GM21723 (cell line): ENCODE data around the gene ZNF304.
A peak's percentile ranks its signal among the peaks of the same experiment; 100 is the strongest.

ENCODE experiments used
- ATAC-seq: cut with Tn5 transposase; IDR thresholded peaks from one replicate; pipeline ENCODE4 v1.9.1; 2021; ENCODE audit warnings: mild to moderate bottlenecking, moderate library complexity; ENCODE audit not compliant: unreplicated experiment

ZNF304 gene

GRCh38 chr19:57350877-57351805, at the start of gene ZNF304:
Gene ZNF304 (plus strand): TSS chr19:57351271. CDS start chr19:57351665, 394 bp downstream.
- peak; percentile 95 for ATAC-seq

DNA sequence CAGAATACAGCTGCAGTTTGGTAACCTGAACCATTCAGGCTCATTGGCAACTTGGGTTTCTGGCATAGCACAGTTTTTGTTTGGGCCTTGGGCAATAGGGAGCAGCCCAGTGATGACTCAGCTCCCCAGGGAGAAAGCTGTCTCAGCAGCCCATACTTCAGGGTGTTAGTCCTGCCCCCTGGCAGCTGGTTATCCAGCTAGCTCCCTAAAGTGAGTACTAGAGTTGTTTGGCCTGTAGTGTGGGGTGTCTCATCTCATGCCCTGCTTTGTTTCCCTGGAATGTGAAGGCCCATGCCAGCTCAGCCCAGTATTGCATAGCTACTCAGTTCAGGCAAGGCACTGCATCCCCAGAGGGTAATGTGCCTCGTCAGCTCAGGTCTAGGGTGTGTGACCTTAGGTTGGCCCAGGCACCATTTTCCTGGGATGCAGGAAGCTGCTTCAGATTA, 49.0 kb upstream of the ZNF304 start:
- ATAC-seq, result no peak

GRCh38 chr19:57302727-57303401, 48.2 kb upstream of the ZNF304 start:
- ATAC-seq, result no peak

- no peak for ATAC-seq
Observed at GRCh38 chr19:57305056-57305455, 46.0 kb upstream of the ZNF304 start.

DNA sequence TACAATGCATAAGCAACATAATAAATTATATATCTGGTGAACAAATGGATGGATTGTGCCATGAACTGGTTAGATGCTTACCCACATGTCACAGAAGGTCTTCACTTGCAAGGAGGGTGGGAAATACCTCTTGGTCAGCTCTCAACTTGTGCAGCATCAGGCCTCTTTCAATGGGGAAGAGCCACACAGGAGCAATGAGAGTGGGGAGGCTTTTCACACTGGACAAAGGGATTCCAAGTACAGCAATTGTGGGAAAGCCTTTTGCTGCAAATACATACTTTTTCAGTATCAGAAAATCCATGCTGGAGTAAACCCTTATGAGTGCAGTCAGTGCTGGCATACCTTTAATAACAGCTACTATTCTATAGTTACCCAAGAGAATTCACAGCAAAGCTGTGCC, 42.6 kb upstream of the ZNF304 start:
- no peak for ATAC-seq

- ATAC-seq, result no peak
Observed at GRCh38 chr19:57310792-57311191, 40.3 kb upstream of the ZNF304 start.

DNA sequence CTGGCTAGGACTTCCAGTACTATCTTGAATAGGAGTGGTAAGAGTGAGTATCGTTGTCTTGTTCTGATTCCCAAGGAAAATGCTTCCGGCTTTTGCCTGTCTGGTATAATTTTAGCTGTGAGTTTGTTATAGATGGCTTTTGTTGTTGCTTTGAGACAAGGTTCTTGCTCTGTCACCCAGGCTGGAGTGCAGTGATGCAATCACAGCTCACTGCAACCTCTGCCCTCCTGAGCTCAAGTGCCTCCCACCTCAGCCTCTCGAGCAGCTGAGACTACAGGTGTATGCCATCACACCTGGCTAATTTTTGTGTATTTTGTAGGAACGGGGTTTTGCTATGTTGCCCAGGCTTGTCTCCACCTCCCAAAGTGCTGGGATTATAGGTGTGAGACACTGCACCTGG, 36.9 kb upstream of the ZNF304 start:
- no peak for ATAC-seq

GRCh38 chr19:57317503-57317902, 33.6 kb upstream of the ZNF304 start:
- no peak for ATAC-seq

DNA sequence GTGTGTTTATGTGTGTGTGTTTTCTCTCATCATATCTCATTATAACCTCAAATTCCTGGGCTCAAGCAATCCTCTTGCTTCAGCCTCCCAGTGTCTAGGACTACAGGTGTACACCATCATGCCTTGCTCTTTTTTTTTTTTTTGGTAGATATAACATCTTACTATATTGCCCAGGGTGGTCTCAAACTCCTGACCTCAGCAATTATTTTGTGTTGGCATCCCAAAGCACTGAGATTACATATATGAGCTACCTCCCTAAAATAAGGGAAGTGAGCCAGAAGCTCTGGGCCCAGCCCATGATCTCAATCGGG, 31.2 kb upstream of the ZNF304 start:
- no peak for ATAC-seq

- ATAC-seq, result peak; percentile 97
Observed at GRCh38 chr19:57320180-57321084, 30.6 kb upstream of the ZNF304 start, which contains the start of gene ZNF543. Gene ZNF543 (plus strand): TSS chr19:57320472. CDS start chr19:57320854, 382 bp downstream.

DNA sequence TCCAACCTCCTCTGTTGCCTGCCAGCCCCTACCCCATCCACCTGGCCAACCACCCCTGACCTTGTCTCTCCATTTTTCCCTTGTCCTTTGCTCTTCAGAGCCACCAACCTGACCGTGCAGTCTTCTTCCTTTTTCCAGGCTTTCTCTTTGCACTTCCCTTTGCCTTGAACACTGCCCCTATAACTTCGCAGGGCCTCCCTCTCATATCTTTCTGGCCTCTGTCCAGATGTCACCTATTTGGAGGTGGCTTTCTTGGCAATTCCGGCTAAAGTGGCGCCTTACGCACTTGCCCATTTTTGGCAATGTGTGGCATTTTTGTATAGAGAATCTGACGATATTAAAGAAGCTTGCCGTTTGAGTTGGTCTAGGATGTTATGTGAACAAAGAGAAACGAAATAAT, 30.0 kb upstream of the ZNF304 start:
- no peak for ATAC-seq

DNA sequence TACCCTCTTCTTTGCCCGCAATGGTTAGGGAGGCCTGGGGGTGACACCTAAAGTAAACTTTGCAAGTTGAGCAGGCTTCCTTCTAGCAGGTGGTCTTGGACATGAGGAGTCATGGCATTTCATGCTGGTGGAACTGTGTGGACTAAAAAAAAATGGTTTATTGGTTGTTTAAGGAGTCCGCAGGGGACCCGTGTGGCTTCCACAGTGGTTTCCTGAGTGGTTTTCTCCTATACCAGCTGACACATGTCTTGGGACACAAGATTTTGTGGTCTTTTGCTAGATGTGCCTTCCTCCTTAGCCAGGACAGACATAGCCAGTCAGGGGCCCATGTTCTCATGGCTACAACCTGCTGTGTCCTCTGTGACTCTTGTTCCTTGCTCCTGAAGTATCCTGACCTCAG, 29.3 kb upstream of the ZNF304 start:
- ATAC-seq, result no peak

DNA sequence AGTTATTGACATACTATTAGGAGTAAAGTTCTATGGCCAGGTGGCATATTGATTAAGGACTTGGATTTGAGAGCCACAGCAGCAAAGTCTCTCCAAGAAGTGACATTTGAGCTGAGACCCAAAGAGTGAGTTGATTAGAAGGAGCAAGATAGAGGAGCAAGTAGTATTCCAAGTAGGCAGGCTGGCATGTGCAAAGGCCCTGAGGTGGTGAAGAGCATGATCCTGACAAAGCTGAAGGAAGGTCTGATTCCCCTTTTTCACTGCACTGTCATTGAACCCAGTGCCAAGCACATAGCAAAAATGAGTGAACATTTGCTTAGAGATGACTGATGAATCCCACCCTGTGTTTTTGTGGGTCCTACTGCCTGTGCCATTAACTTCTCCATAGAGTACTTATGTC, 26.1 kb upstream of the ZNF304 start:
- ATAC-seq, result no peak

GRCh38 chr19:57327993-57328392, 23.1 kb upstream of the ZNF304 start:
- ATAC-seq, result no peak

GRCh38 chr19:57334191-57334590, 16.9 kb upstream of the ZNF304 start:
- ATAC-seq, result no peak

- ATAC-seq, result no peak
Observed at GRCh38 chr19:57338877-57339276, 12.2 kb upstream of the ZNF304 start.

GRCh38 chr19:57342582-57342981, 8.5 kb upstream of the ZNF304 start:
- no peak for ATAC-seq

- no peak for ATAC-seq
Observed at GRCh38 chr19:57348136-57348535, 2.9 kb upstream of the ZNF304 start.

DNA sequence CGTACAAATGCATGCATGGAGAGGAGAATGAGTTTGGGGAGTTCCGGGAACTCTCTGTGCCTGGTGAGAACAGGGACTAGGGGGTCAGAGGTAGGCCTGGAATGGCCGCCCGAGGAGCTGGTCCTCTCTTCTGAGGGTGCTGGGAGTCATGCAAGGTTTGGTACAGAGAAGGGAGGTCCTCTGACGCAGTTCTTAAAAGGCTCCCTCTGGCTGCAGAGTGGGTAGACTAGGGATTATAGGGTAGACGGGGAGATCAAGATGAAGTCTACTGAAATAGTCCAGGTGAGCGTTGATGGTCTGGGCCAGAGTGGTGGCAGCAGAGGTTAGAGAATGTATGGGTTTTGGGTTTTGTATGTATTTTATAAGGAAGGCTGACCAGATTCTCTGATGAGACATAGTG, 796 bp downstream of the ZNF304 start:
- ATAC-seq, result peak; percentile 11

DNA sequence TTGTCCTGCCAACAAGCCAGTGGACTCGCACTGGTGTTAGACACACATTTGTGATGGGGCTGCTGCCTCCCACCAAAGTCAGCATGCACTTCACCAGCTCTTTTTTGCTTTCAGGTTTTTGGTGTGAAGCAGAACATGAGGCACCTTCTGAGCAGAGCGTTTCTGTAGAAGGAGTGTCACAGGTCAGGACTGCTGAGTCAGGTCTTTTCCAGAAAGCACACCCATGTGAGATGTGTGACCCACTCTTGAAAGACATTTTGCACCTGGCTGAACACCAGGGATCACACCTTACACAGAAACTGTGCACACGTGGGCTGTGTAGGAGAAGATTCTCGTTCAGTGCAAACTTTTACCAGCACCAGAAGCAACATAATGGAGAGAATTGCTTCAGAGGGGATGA, 4.8 kb downstream of the ZNF304 start:
- no peak for ATAC-seq

DNA sequence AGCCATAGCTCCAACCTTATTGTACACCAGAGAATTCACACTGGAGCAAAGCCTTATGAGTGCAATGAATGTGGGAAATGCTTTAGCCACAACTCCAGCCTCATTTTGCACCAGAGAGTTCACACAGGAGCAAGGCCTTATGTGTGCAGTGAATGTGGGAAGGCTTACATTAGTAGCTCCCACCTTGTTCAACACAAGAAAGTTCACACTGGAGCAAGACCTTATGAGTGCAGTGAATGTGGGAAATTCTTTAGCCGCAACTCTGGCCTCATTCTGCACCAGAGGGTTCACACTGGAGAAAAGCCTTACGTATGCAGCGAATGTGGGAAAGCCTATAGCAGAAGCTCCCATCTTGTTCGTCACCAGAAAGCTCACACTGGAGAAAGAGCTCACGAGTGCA, 6.3 kb downstream of the ZNF304 start:
- no peak for ATAC-seq
